ENCODE measurements around the gene FOXP1.

GRCh38 chr3:71348831-71349230 is 234.7 kb downstream of the FOXP1 start:
- no peak for TF ChIP-seq REST (IDR thresholded peaks at IDR 0.05; ENCODE audit: insufficient read depth in 1 of 2, low read depth in 2 of 2, low read length in 1 of 2)
- no peak for TF ChIP-seq CTCF (IDR thresholded peaks at IDR 0.05)
- no peak for TF ChIP-seq POLR2AphosphoS5 (IDR thresholded peaks at IDR 0.05; ENCODE audit: low read depth, low read length)
- no peak for TF ChIP-seq TCF7L2 (IDR thresholded peaks at IDR 0.05; ENCODE audit: low read depth, low read length)
- TF ChIP-seq SIN3A (IDR thresholded peaks at IDR 0.05; ENCODE audit: borderline replicate concordance, insufficient read depth, low read depth, low read length), result no peak

Measured in Panc1 (cell line).